Transverse colon (tissue), 4 donors: ENCODE measurements around the gene AKT1. TPM values are rescaled to one million over a fixed set of nuclear protein-coding genes. Genes with fewer than 3 reads are reported as not detected.

ENCODE experiments used
- DNase-seq: peaks from one replicate; pipeline ENCODE4 v3.0.0-alpha.2; 2019
- H3K27ac ChIP-seq, 4 donors: fragments of 200-600 bp; sonication (generic); 2 replicates each; pipeline ENCODE4 v1.5.1; 2016 to 2018; ENCODE audit warnings: inconsistent platforms in 4 of 4
- H3K27me3 ChIP-seq: fragments of 200-600 bp; sonication (generic); 2 replicates; pipeline ENCODE4 v1.5.1; 2017; ENCODE audit warnings: inconsistent platforms
- H3K36me3 ChIP-seq, 4 donors: fragments of 200-600 bp; sonication (generic); 2 replicates each; pipeline ENCODE4 v1.5.1; 2017 to 2019; ENCODE audit warnings: inconsistent platforms in 4 of 4
- H3K4me1 ChIP-seq, 4 donors: fragments of 200-600 bp; sonication (generic); 2 replicates each; pipeline ENCODE4 v1.5.1; 2017 to 2020; ENCODE audit warnings: inconsistent platforms in 4 of 4
- H3K4me3 ChIP-seq, 4 donors: fragments of 200-600 bp; sonication (generic); 1 replicate in 1 of 4; 2 replicates in 3 of 4; pipeline versions ENCODE4 v1.5.1 to v1.6.1; 2017 to 2019; ENCODE audit warnings: inconsistent platforms in 4 of 4
- H3K9me3 ChIP-seq, 2 donors: fragments of 200-600 bp; sonication (generic); 2 replicates each; pipeline ENCODE4 v1.5.1; 2017 to 2019; ENCODE audit warnings: inconsistent platforms in 2 of 2
- EP300 ChIP-seq: sonication (generic); formaldehyde crosslinking; IDR thresholded peaks from one replicate; pipeline ENCODE4 v1.6.1; 2017; ENCODE audit warnings: antibody characterized with exemption, low read depth
- POLR2A ChIP-seq: fragments of 450-650 bp; IDR thresholded peaks from one replicate; pipeline ENCODE4 v1.6.1; 2016; ENCODE audit warnings: antibody characterized with exemption, mild to moderate bottlenecking, moderate library complexity
- POLR2AphosphoS5 ChIP-seq, 3 donors: sonication (generic); formaldehyde crosslinking; IDR thresholded peaks; one replicate each; pipeline ENCODE4 v1.6.1; 2016; ENCODE audit warnings: antibody characterized with exemption in 3 of 3
- WGBS, 2 donors: methylation state at CpG; one replicate each; pipeline ENCODE4 v1.1.5; 2018; ENCODE audit warnings: low coverage in 1 of 2; 5-methylcytosine and 5-hydroxymethylcytosine counted together
- in situ Hi-C, 4 donors: fragments of 200-750 bp; cut with MboI; loops; one replicate each; pipeline versions ENCODE4 v1.15.0 to v1.15.1; 2017; ENCODE audit warnings: low sequenced_read_pairs in 3 of 4, low pct_ligation_motif_present in 1 of 4, low pct_unique_long_range_greater_than_20kb in 1 of 4
- intact Hi-C: fragments of 100-400 bp; cut with DNase I; formaldehyde crosslinking; loops from one replicate; pipeline ENCODE4 v1.15.1; 2023; ENCODE audit warnings: low total_unique reads
- total RNA-seq, 4 donors: library from RNA; depleted of rRNA; stranded (reverse); fragments of >200 nt; gene quantifications; one replicate each; pipeline ENCODE4 v1.1.0, GENCODE V29; 2016
- TF ChIP-seq, protein P1 (sequence below), 5 experiments: fragments of 200-600 bp in 3 of 5; fragments of 450-650 bp in 2 of 5; sonication (generic) in 3 of 5; IDR thresholded peaks; 1 replicate in 2 of 5; 2 replicates in 3 of 5; pipeline ENCODE4 v1.5.1; 2016 to 2017; ENCODE audit warnings: antibody characterized with exemption in 5 of 5, inconsistent platforms in 3 of 5, mild to moderate bottlenecking in 2 of 5, moderate library complexity in 1 of 5

The AKT1 gene
- total RNA-seq, 4 donors from 2014 or later = 85.4 to 310 (median 136) TPM

DNA sequence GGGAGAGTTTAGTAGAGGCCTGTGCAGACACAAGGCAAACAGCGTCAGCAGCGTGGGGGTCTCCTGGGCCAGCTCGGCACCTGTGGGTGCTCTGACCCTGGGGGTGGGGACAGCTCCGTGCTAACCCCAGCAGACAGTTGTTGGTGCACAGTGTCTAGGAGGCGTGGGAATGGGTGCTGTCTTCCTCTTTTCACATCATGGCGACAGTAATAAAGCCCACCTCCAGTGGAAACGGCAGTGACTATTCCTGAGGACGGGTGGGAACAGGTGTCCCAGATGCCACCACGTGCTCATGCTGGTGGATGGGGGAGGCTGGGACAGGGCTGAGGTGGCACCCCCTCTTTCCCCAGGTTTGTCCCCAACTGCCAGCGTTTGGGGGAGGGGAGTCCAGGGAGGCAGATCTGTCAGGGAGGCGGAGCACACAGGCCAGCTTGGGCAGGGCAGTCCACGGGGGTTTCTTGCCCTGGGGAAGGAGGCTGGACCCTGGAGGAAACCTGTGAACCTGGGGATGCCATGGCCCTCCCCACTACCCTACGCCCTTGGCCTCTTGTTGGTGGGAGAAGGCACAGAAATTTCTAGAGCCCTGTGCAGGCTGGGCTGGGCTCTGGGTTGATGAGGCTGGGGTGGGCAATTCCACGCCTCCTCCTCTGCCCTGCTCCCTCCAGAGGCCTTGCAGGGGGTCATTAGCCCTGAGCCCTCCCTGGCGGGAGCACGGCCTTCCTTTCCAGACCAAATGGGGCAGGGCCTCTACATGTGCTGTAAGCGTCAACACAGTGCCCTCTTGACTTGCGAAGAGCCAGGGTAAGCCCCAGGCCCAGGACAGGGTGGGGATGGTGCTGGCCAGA lies 9.2 kb upstream of the AKT1 start:
- Histone ChIP-seq H3K36me3 (no peaks in the 10 kb centered on the region), H3K4me3 (no peak overlapping the region), H3K27ac (no peak overlapping the region), H3K27me3 (no peaks in the 10 kb centered on the region), H3K9me3 (no peaks in the 10 kb centered on the region), H3K4me1 (peaks cover 9 to 21% (median 17%) of the 10 kb centered on the region in 4 donors)
- intact Hi-C loops (no loop called here), in situ Hi-C loops (no loop called here)
- WGBS, 2 donors = 79% methylated on average over 14 of the region's 18 CpGs; no CpG with 5 or more reads in 1 of the 2 donors
- TF ChIP-seq POLR2AphosphoS5 (IDR thresholded peaks at IDR 0.05) (no peak), POLR2A (no peak), EP300 (no peak)
- TF ChIP-seq, protein P1, sequence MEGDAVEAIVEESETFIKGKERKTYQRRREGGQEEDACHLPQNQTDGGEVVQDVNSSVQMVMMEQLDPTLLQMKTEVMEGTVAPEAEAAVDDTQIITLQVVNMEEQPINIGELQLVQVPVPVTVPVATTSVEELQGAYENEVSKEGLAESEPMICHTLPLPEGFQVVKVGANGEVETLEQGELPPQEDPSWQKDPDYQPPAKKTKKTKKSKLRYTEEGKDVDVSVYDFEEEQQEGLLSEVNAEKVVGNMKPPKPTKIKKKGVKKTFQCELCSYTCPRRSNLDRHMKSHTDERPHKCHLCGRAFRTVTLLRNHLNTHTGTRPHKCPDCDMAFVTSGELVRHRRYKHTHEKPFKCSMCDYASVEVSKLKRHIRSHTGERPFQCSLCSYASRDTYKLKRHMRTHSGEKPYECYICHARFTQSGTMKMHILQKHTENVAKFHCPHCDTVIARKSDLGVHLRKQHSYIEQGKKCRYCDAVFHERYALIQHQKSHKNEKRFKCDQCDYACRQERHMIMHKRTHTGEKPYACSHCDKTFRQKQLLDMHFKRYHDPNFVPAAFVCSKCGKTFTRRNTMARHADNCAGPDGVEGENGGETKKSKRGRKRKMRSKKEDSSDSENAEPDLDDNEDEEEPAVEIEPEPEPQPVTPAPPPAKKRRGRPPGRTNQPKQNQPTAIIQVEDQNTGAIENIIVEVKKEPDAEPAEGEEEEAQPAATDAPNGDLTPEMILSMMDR (IDR thresholded peaks at IDR 0.05) = no peak
- no peak for DNase-seq

DNA sequence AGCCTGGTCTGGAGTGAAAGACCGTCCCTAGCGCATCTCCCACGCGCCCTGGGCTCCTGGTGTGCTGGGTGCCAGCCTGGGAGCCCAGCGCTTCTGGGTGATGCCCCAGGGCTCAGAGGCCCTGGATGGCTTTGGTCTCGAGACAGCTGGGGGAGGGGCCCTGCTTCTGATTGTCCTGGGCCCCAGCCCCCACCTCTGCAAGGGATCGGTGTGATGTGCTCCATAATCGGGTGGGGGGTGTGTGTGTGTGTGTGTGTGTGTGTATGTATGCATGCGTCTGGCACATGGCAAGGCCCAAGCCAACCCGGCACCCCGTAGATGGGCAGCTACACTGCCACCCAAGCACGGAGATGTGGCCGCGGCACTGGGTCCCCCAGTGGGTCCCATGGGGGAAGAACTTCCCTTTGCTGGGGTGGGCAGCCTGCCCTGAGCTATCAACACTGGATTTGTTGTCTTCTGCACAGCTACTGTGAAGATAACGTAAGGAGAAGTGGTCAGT lies 8.4 kb upstream of the AKT1 start:
- TF ChIP-seq, protein P1 (IDR thresholded peaks at IDR 0.05) = no peak
- TF ChIP-seq EP300 = no peak
- no peak for TF ChIP-seq POLR2AphosphoS5 (IDR thresholded peaks at IDR 0.05)
- TF ChIP-seq POLR2A = no peak
- no peaks in the 10 kb centered on the region for H3K9me3 ChIP-seq
- no peak for DNase-seq
- intact Hi-C loops (no loop called here), in situ Hi-C loops (no loop called here)
- H3K27ac ChIP-seq = no peak overlapping the region
- no peaks in the 10 kb centered on the region for H3K27me3 ChIP-seq
- H3K4me1 ChIP-seq = peaks cover 9 to 27% (median 20%) of the 10 kb centered on the region in 4 donors
- no peak overlapping the region for H3K4me3 ChIP-seq
- 75 to 86% methylated on average over 1 to 14 of the region's 15 CpGs for WGBS, 2 donors
- no peaks in the 10 kb centered on the region for H3K36me3 ChIP-seq

DNA sequence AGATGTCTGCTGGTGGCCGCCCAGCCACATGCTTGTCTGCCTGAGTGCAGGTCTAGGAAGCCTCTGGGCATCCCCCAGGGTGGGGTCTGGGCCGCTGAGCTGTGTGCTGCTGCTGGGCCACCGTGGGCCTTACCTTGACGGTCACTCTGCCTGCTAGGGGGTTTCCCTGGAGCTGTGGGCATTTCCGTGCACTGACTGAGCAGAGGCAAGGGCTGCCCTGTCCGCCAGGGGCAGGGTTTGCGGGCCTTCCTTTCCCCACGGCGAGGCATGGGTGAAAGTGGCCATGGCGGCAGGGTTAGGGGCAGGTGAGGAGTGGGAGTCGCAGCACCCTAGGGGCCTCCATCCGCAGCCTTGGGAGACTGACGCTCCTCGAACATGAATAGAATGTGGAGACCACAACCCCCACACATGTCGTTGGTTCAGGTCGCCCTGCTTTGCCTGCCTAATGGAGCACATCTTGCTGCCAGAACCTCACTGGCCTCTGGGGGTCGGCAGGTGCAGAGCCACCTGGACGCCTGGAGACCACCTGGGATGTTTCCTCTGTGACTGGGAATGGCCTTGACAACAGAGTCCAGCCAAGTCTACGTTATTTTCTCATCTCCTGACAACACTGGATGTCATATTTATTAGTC lies 7.8 kb upstream of the AKT1 start:
- TF ChIP-seq POLR2AphosphoS5 (IDR thresholded peaks at IDR 0.05) (no peak), POLR2A (no peak), EP300 (no peak)
- TF ChIP-seq, protein P1 (IDR thresholded peaks at IDR 0.05) = no peak
- H3K4me3 ChIP-seq = no peak overlapping the region
- no peaks in the 10 kb centered on the region for H3K36me3 ChIP-seq
- H3K27ac ChIP-seq = no peak overlapping the region
- peaks cover 9 to 27% (median 20%) of the 10 kb centered on the region in 4 donors for H3K4me1 ChIP-seq
- no peaks in the 10 kb centered on the region for H3K27me3 ChIP-seq
- WGBS, 2 donors = 84 to 100% methylated on average over 3 to 18 of the region's 19 CpGs
- intact Hi-C loops = no loop called here
- H3K9me3 ChIP-seq = no peaks in the 10 kb centered on the region
- no peak for DNase-seq
- in situ Hi-C loops = no loop called here

DNA sequence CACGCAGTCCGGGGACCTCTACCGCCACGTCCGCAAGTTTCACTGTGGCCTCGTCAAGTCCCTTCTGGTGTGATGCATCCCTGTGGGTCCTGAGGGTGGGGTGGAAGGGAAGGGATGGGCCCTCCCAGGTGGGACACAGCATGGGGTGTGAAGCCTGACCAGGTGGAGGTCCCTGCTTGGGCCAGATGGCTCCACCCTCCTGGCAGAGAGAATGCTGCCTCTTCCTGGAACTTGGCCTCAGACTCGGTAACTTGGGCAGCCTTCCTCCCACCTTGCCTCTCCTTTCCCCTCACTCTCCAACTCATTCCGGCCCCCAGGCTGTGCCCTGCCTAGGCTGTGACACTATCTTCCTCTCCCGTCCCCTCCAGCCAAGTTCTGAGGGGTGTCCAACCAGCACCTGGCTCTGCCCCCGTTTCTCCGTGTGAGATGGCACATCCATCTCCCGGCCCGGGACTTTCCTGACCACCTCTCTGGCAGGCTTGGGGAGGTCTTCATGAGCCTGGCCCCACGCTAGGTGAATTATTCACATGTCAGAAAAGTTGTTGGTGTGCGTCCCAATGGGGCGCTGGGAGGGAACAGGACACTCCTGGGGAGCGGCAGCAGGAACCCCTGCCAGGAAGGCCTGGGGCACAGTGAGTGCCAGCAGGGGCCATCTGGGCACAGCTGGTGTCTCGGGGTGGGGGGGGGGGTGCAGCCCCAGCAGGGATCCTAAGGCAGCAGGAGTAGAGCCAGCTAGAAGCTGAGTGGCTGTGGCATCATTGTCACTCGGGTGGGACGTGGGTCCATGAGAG lies 7.0 kb upstream of the AKT1 start:
- 60 to 89% methylated on average over 1 to 20 of the region's 20 CpGs for WGBS, 2 donors
- Histone ChIP-seq H3K4me1 (peaks cover 9 to 34% (median 22%) of the 10 kb centered on the region in 4 donors), H3K9me3 (no peaks in the 10 kb centered on the region), H3K36me3 (no peaks in the 10 kb centered on the region), H3K27ac (no peak overlapping the region), H3K27me3 (no peaks in the 10 kb centered on the region), H3K4me3 (no peak overlapping the region)
- in situ Hi-C loops = no loop called here
- TF ChIP-seq, protein P1 (IDR thresholded peaks at IDR 0.05) = no peak
- TF ChIP-seq EP300 (no peak), POLR2AphosphoS5 (IDR thresholded peaks at IDR 0.05) (no peak), POLR2A (no peak)
- DNase-seq = no peak
- intact Hi-C loops = no loop called here
